ENCODE measurements around the gene ULK4.

ULK4 gene

GRCh38 chr3:41434781-41435180 is 527.1 kb downstream of the ULK4 start:
- TF ChIP-seq CTCF (IDR thresholded peaks at IDR 0.05; ENCODE audit: borderline replicate concordance, insufficient read depth, low read depth, low read length): no peak
- H3K4me3 ChIP-seq (ENCODE audit: low read depth, low read length): no peak overlapping the region

DNA sequence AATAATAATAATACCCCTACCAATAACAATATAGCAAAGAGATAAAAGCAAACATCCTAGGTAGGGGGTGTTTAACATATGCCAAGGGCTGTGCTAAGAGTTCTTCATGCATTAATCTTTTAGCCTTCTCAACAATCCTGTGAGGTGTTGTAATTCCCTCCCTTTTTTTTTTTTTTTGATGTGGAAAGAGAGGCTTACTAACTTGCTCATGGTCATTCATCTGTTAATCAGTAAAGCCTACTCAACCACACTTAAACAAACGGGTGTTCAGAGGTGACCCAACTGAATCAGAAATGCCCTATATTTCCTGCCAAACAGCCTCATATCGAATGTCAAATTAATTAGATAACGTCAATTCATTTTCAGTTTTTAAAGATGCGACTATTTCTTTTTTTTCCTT is 530.5 kb downstream of the ULK4 start:
- no peak overlapping the region for H3K4me3 ChIP-seq (ENCODE audit: low read depth, low read length)
- no peak for TF ChIP-seq CTCF (IDR thresholded peaks at IDR 0.05; ENCODE audit: borderline replicate concordance, insufficient read depth, low read depth, low read length)

GRCh38 chr3:41430886-41431285 is 531.0 kb downstream of the ULK4 start:
- no peak for TF ChIP-seq CTCF (IDR thresholded peaks at IDR 0.05; ENCODE audit: borderline replicate concordance, insufficient read depth, low read depth, low read length)

DNA sequence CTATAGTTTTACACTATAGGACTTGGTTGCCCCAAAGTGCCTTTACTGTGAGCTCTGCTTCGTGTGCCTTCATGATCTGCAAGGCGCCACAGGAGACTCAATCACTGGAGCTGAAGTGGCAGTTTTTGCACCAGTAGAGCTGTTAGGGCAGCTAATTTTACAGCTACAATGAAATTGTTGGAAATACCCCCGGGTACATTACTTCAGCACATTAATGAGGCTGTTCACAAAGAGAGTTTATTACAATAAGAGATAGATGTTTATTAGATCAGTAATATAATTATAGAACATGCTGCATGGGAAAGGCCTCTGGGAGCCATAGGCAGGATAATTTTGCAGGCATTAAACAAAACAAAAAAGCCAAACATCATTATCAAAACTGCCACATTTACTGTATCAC is 531.5 kb downstream of the ULK4 start:
- TF ChIP-seq CTCF (IDR thresholded peaks at IDR 0.05; ENCODE audit: borderline replicate concordance, insufficient read depth, low read depth, low read length): no peak
- no peak overlapping the region for H3K4me3 ChIP-seq (ENCODE audit: low read depth, low read length)

More at GRCh38 chr3:41430886-41431285, 531.0 kb downstream of the ULK4 start:
- H3K4me3 ChIP-seq (ENCODE audit: low read depth, low read length): no peak overlapping the region

DNA sequence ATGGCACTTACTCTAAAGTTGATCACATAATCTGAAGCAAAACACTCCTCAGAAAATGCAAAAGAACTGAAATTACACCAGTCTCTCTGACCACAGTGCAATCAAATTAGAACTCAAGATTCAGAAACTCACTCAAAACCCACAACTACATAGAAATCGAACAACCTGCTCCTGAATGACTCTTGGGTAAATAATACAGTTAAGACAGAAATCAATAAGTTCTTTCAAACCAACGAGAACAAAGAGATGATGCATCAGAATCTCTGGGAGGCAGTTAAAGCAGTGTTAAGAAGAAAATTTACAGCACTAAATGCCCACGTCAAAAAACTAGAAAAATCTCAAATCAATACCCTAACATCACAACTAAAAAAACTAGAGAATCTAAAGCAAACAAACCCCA is 535.4 kb downstream of the ULK4 start:
- TF ChIP-seq CTCF (IDR thresholded peaks at IDR 0.05; ENCODE audit: borderline replicate concordance, insufficient read depth, low read depth, low read length): no peak
- no peak overlapping the region for H3K4me3 ChIP-seq (ENCODE audit: low read depth, low read length)

DNA sequence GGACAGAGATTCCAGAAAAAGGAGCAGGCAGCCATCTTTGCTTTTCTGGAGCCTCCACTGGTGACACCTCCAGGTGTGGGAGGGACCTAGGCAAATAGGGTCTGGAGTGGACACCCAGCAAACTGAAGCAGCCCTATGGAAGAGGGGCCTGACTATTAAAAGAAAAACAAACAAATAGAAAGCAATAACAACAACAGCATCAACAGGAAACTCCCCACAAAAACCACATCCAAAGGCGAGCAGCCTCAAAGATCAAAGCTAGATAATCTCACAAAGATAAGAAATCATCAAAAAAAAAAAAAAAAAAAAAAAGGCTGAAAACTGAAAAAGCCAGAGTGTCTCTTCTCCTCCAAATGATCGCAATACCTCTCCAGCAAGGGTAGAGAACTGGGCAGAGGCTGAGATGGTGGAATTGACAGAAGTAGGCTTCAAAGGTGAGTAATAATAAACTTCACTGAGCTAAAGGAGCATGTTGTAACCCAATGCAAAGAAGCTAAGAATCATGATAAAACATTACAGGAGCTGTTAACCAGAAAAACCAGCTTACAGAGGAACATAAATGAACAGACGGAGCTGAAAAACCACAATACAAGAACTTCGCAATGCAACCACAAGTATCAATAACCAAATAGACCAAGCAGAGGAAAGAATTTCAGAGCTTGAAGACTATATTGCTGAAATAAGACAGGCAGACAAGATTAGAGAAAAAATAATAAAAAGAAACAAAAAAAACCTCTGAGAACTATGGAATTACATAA is 537.2 kb downstream of the ULK4 start:
- no peak for TF ChIP-seq CTCF (IDR thresholded peaks at IDR 0.05; ENCODE audit: borderline replicate concordance, insufficient read depth, low read depth, low read length)
- no peak overlapping the region for H3K4me3 ChIP-seq (ENCODE audit: low read depth, low read length)

GRCh38 chr3:41419809-41420208 is 542.1 kb downstream of the ULK4 start:
- H3K4me3 ChIP-seq (ENCODE audit: low read depth, low read length): no peak overlapping the region
- no peak for TF ChIP-seq CTCF (IDR thresholded peaks at IDR 0.05; ENCODE audit: borderline replicate concordance, insufficient read depth, low read depth, low read length)
